ENCODE results near the gene SMAD6. TPM values are rescaled to one million over a fixed set of nuclear protein-coding genes. Genes with fewer than 3 reads are reported as not detected.

SMAD6 gene
- total RNA-seq, 1 donor from 2014 or later = 0.43 TPM

- no peaks in the 10 kb centered on the region for H3K36me3 Mint-ChIP-seq (ENCODE audit: low read depth)
- no peaks in the 10 kb centered on the region for H3K9me3 Mint-ChIP-seq
- H3K27ac Mint-ChIP-seq = no peak overlapping the region
- H3K27me3 Mint-ChIP-seq (ENCODE audit: low read depth) = no peaks in the 10 kb centered on the region
- intact Hi-C loops (cut with micrococcal nuclease) = no loop called here
- H3K4me1 Mint-ChIP-seq (ENCODE audit: low read depth) = peaks cover 19% of the 10 kb centered on the region
- no peak overlapping the region for H3K4me3 Mint-ChIP-seq (ENCODE audit: low read depth)
- no peak for DNase-seq (ENCODE audit: low spot score)
Observed at GRCh38 chr15:66721020-66721419, 19.0 kb downstream of the SMAD6 start.

- Mint-ChIP-seq H3K4me3 (ENCODE audit: low read depth) (no peak overlapping the region), H3K9me3 (no peaks in the 10 kb centered on the region), H3K4me1 (ENCODE audit: low read depth) (peaks cover 19% of the 10 kb centered on the region), H3K36me3 (ENCODE audit: low read depth) (no peaks in the 10 kb centered on the region), H3K27me3 (ENCODE audit: low read depth) (no peaks in the 10 kb centered on the region), H3K27ac (no peak overlapping the region)
- no peak for DNase-seq (ENCODE audit: low spot score)
- intact Hi-C loops (cut with micrococcal nuclease) = no loop called here
Observed at GRCh38 chr15:66721501-66721937, 19.5 kb downstream of the SMAD6 start.

GRCh38 chr15:66721954-66722353 is 19.9 kb downstream of the SMAD6 start:
- H3K4me3 Mint-ChIP-seq (ENCODE audit: low read depth) = no peak overlapping the region
- no peaks in the 10 kb centered on the region for H3K27me3 Mint-ChIP-seq (ENCODE audit: low read depth)
- intact Hi-C loops (cut with micrococcal nuclease) = no loop called here
- no peaks in the 10 kb centered on the region for H3K9me3 Mint-ChIP-seq
- DNase-seq (ENCODE audit: low spot score) = no peak
- H3K36me3 Mint-ChIP-seq (ENCODE audit: low read depth) = no peaks in the 10 kb centered on the region
- no peak overlapping the region for H3K27ac Mint-ChIP-seq
- H3K4me1 Mint-ChIP-seq (ENCODE audit: low read depth) = peaks cover 19% of the 10 kb centered on the region

DNA sequence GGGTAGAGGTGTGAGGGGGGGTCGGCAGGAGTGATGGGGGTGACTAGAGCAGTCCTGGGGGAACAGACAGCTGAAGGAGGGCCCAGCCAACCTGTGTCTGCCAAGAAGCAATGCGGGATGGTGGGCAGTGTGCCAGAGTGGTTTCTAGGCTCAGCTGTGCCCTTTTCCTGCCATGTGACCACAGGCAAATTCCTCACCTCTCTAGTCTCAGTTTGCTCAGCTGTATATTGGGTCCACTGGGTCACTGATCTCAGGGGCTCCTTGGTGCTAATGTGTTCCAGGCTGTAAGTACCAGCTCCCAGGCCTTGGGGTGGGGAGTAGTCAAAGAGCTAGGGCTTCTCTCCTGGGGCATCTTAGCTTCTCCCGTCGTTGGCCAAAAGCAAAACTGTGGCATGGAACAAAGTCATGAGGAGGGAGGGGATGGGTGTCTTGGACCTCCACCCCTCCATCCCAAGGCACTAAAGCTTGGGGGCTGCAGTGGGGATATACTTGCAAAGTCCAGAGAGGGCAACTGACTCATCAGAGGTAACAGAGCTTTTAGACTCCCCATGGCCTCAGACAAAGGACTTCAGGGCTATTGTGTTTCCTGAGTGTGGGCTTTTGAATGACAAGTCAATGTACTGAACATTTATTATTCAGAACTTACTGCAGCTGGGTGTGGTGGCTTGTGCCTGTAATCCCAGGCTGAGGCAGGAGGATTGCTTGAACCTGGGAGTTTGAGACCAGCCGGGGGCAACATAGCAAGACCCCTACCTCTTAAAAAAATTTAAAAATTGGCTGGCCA is 20.9 kb downstream of the SMAD6 start:
- Mint-ChIP-seq H3K4me3 (ENCODE audit: low read depth) (no peak overlapping the region), H3K36me3 (ENCODE audit: low read depth) (no peaks in the 10 kb centered on the region), H3K27me3 (ENCODE audit: low read depth) (no peaks in the 10 kb centered on the region), H3K9me3 (no peaks in the 10 kb centered on the region), H3K4me1 (ENCODE audit: low read depth) (peaks cover 19% of the 10 kb centered on the region), H3K27ac (no peak overlapping the region)
- intact Hi-C loops (cut with micrococcal nuclease) = no loop called here
- no peak for DNase-seq (ENCODE audit: low spot score)

GRCh38 chr15:66723826-66724731 is 22.0 kb downstream of the SMAD6 start:
- Mint-ChIP-seq H3K4me3 (ENCODE audit: low read depth) (no peak overlapping the region), H3K36me3 (ENCODE audit: low read depth) (no peaks in the 10 kb centered on the region), H3K27me3 (ENCODE audit: low read depth) (no peaks in the 10 kb centered on the region), H3K4me1 (ENCODE audit: low read depth) (peaks cover 19% of the 10 kb centered on the region), H3K27ac (no peak overlapping the region), H3K9me3 (no peaks in the 10 kb centered on the region)
- intact Hi-C loops (cut with micrococcal nuclease) = no loop called here
- no peak for DNase-seq (ENCODE audit: low spot score)

DNA sequence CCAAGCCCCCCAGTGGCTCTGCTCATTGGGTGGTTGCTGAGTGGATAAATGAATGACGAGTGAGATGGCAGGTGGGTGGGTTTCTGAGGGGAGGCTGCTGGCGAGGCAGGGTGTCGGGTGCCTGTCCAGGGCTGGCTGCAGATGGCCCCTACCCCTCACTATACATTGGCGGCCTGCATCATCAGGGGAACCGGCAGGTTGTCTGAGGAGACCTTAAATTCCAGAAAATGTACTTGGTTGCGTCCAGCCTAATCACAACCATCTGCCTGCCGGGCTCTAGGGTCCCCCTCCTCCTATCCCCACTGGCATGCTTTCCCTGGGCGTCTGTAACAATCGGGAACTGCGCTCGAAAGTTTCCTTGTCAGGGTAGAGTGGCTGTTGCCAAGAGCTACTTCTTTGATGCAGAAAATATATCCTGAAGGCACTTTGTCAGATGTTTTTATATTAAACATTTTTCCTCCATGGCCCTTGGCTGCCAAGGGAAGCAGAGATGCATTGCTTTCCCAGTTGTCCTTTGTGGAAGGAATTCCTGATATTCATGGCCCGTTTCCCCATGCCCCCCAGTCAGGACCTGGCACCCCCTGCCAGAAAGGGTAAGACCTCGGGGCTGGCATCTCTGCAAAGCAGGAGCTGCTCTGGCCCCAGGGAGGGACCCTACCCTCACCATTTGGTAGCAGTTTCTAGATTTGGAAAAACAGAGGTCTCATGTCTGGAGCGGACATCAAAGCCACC is 22.9 kb downstream of the SMAD6 start:
- DNase-seq (ENCODE audit: low spot score) = no peak
- no peaks in the 10 kb centered on the region for H3K9me3 Mint-ChIP-seq
- intact Hi-C loops (cut with micrococcal nuclease) = no loop called here
- H3K4me1 Mint-ChIP-seq (ENCODE audit: low read depth) = peaks cover 16% of the 10 kb centered on the region
- H3K36me3 Mint-ChIP-seq (ENCODE audit: low read depth) = no peaks in the 10 kb centered on the region
- no peak overlapping the region for H3K4me3 Mint-ChIP-seq (ENCODE audit: low read depth)
- no peak overlapping the region for H3K27ac Mint-ChIP-seq
- no peaks in the 10 kb centered on the region for H3K27me3 Mint-ChIP-seq (ENCODE audit: low read depth)

- Mint-ChIP-seq H3K4me3 (ENCODE audit: low read depth) (no peak overlapping the region), H3K4me1 (ENCODE audit: low read depth) (peaks cover 15% of the 10 kb centered on the region), H3K27me3 (ENCODE audit: low read depth) (no peaks in the 10 kb centered on the region), H3K27ac (no peak overlapping the region), H3K9me3 (no peaks in the 10 kb centered on the region), H3K36me3 (ENCODE audit: low read depth) (no peaks in the 10 kb centered on the region)
- no peak for DNase-seq (ENCODE audit: low spot score)
- intact Hi-C loops (cut with micrococcal nuclease) = no loop called here
Observed at GRCh38 chr15:66725464-66725785, 23.4 kb downstream of the SMAD6 start.

DNA sequence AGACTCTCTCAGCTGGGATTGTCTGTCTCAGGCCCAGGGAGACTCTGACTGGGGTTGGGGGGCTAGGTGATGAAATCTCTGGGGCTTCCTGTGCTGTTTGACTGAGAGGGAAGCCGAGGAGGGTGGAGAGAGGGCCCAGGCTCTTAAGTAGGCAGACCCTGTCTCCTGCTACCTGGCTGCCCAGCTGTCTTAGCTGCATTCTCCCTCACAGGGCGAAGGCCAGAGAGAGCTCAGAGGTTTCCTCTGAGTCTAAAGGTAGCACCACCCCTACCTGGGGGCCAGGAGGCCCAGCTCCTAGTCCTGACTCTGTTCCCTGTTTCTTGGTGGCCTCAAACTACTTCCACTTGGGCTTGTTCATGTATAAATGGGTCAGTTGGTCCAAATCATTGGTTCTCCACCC is 24.4 kb downstream of the SMAD6 start:
- DNase-seq (ENCODE audit: low spot score) = no peak
- Mint-ChIP-seq H3K27ac (no peak overlapping the region), H3K36me3 (ENCODE audit: low read depth) (no peaks in the 10 kb centered on the region), H3K27me3 (ENCODE audit: low read depth) (no peaks in the 10 kb centered on the region), H3K9me3 (no peaks in the 10 kb centered on the region), H3K4me1 (ENCODE audit: low read depth) (peaks cover 5% of the 10 kb centered on the region), H3K4me3 (ENCODE audit: low read depth) (no peak overlapping the region)
- intact Hi-C loops (cut with micrococcal nuclease) = no loop called here

GRCh38 chr15:66729331-66729951 is 27.4 kb downstream of the SMAD6 start:
- no peaks in the 10 kb centered on the region for H3K4me1 Mint-ChIP-seq (ENCODE audit: low read depth)
- intact Hi-C loops (cut with micrococcal nuclease) = no loop called here
- DNase-seq (ENCODE audit: low spot score) = no peak
- H3K27me3 Mint-ChIP-seq (ENCODE audit: low read depth) = peaks cover 8% of the 10 kb centered on the region
- no peak overlapping the region for H3K4me3 Mint-ChIP-seq (ENCODE audit: low read depth)
- H3K9me3 Mint-ChIP-seq = no peaks in the 10 kb centered on the region
- H3K36me3 Mint-ChIP-seq (ENCODE audit: low read depth) = no peaks in the 10 kb centered on the region
- H3K27ac Mint-ChIP-seq = no peak overlapping the region

DNA sequence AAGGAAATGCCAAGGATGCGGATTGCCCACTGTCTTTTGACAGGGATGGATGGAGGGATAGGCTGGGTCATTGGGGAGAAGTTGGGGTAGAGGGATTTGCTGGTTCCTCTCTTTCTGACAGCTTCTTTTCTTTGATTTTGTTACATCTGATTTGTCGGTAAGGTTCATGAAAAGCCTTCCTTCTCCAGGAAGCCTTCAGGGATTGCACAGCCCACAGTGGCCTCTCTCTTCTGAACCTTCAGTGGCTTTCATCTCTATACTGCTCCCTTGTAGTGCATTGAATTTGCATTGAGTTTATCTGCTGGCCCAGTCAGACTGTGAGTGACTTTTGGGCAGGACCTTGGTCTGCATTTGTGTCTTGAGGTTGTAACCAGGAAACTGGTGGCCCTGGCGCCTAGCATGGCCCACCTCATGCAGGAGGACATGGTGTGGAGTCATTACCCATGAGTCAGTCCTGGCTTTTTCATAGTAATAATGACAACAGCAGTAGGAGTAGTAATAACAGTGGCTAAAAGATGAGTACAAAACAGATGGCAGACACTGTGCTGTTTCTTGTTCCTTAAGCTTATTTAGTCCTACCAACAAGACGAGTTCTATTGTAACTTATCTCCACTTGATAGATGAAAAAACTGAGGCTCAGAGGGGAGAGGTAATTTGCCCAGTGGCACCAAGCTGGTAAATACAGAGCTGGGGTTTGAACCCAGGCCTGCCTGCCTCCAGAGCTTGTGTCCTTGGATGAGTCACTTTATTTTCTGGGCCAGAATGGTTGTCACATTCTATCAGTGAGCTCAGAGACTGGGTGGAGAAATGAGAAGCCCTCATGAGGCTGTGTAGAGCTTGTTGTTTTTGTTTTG is 28.4 kb downstream of the SMAD6 start:
- no peak overlapping the region for H3K4me3 Mint-ChIP-seq (ENCODE audit: low read depth)
- no peak for DNase-seq (ENCODE audit: low spot score)
- intact Hi-C loops (cut with micrococcal nuclease) = no loop called here
- H3K36me3 Mint-ChIP-seq (ENCODE audit: low read depth) = no peaks in the 10 kb centered on the region
- no peak overlapping the region for H3K27ac Mint-ChIP-seq
- peaks cover 8% of the 10 kb centered on the region for H3K27me3 Mint-ChIP-seq (ENCODE audit: low read depth)
- no peaks in the 10 kb centered on the region for H3K9me3 Mint-ChIP-seq
- no peaks in the 10 kb centered on the region for H3K4me1 Mint-ChIP-seq (ENCODE audit: low read depth)

DNA sequence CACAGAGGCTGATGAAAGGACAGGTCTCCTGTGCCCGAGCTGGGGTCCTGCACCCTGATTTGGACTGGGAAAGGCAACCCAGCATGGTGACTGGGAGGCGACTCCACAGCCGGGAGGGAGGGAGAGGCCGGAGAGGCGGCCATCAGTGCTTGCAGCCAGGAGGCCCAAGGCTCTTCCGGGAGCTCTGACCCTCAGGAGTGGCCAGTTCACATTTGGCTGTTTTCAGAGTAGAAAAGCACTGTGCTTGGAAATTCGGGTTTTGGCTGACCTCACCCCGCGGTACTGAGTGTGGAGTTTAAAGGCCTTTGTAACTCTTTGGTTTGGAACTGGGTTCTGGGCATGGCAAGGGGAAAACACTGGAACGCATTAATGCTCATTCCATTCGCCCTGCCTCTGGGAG is 31.9 kb downstream of the SMAD6 start:
- H3K4me3 Mint-ChIP-seq (ENCODE audit: low read depth) = no peak overlapping the region

More for the DNA sequence above, 31.9 kb downstream of the SMAD6 start:
- intact Hi-C loops (cut with micrococcal nuclease) = no loop called here
- H3K4me1 Mint-ChIP-seq (ENCODE audit: low read depth) = no peaks in the 10 kb centered on the region
- peaks cover 8% of the 10 kb centered on the region for H3K27me3 Mint-ChIP-seq (ENCODE audit: low read depth)
- no peaks in the 10 kb centered on the region for H3K36me3 Mint-ChIP-seq (ENCODE audit: low read depth)
- H3K27ac Mint-ChIP-seq = no peak overlapping the region
- H3K9me3 Mint-ChIP-seq = no peaks in the 10 kb centered on the region
- DNase-seq (ENCODE audit: low spot score) = no peak
